Vagina (tissue), 2 donors: ENCODE measurements around the gene ACADSB. TPM values are rescaled to one million over a fixed set of nuclear protein-coding genes. Genes with fewer than 3 reads are reported as not detected.
A peak's percentile ranks its signal among the peaks of the same experiment; 100 is the strongest.

ENCODE experiments used
- DNase-seq, 2 donors: peaks; one replicate each; pipeline ENCODE4 v3.0.0-alpha.2; 2017; ENCODE audit errors: extremely low spot score in 2 of 2
- H3K27ac ChIP-seq: fragments of 200-600 bp; sonication (generic); one replicate; pipeline ENCODE4 v1.5.1; 2019
- H3K27me3 ChIP-seq: fragments of 200-600 bp; sonication (generic); one replicate; pipeline ENCODE4 v1.5.1; 2019
- H3K36me3 ChIP-seq, 2 donors: fragments of 200-600 bp; sonication (generic); one replicate each; pipeline ENCODE4 v1.5.1; 2017 to 2019
- H3K4me1 ChIP-seq: fragments of 200-600 bp; sonication (generic); one replicate; pipeline ENCODE4 v1.5.1; 2019
- H3K4me3 ChIP-seq, 2 donors: fragments of 200-600 bp; sonication (generic); 1 replicate in 1 of 2; 2 replicates in 1 of 2; pipeline ENCODE4 v1.5.1; 2016 to 2019
- H3K9me3 ChIP-seq: fragments of 200-600 bp; sonication (generic); one replicate; pipeline ENCODE4 v1.5.1; 2019
- POLR2A ChIP-seq, 2 donors: fragments of 450-650 bp; IDR thresholded peaks; one replicate each; pipeline ENCODE4 v1.6.1; 2017; ENCODE audit warnings: antibody characterized with exemption in 2 of 2, mild to moderate bottlenecking in 2 of 2, moderate library complexity in 2 of 2
- POLR2AphosphoS5 ChIP-seq, 2 donors: sonication (generic); formaldehyde crosslinking; IDR thresholded peaks; one replicate each; pipeline ENCODE4 v1.9.0; 2017; ENCODE audit warnings: antibody characterized with exemption in 2 of 2, mild to moderate bottlenecking in 2 of 2, low read depth in 1 of 2; ENCODE audit not compliant: insufficient read depth in 1 of 2
- intact Hi-C: fragments of 100-400 bp; cut with DNase I; formaldehyde crosslinking; loops from one replicate; pipeline ENCODE4 v1.15.1; 2023
- total RNA-seq: library from RNA; depleted of rRNA; stranded (reverse); fragments of >200 nt; gene quantifications from one replicate; pipeline ENCODE4 v1.2.3, GENCODE V29; 2016
- TF ChIP-seq, protein P1 (sequence below), 3 experiments: fragments of 450-650 bp in 2 of 3; fragments of 200-600 bp in 1 of 3; sonication (generic) in 1 of 3; IDR thresholded peaks; one replicate each; pipeline ENCODE4 v1.5.1; 2017 to 2019; ENCODE audit warnings: antibody characterized with exemption in 3 of 3, mild to moderate bottlenecking in 2 of 3, moderate library complexity in 2 of 3

The ACADSB gene
- total RNA-seq, 1 donor from 2014 or later = 10.3 TPM

DNA sequence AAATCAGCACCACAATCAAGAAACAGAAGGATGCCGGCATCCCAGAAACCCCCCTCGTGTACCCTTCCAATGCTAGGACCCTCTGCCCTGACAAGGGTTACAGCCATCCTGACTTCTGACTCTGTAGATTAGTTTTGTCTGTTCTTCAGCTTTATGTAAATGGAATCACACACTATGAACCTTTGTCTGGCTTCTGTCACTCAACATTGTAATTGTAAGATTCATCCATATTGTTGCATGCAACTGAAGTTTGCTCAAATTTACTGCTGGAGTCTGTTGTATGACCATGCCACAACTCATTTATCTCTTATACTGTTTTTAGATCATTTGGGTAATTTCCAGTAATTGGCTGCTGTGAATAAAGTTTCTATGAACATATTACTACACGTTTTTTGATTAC, 8.7 kb upstream of the ACADSB start:
- Histone ChIP-seq H3K9me3 (no peaks in the 10 kb centered on the region), H3K27ac (no peak overlapping the region), H3K4me1 (peaks cover 23% of the 10 kb centered on the region), H3K36me3 (peaks cover 0 to 22% of the 10 kb centered on the region in 2 donors), H3K4me3 (no peak overlapping the region), H3K27me3 (no peaks in the 10 kb centered on the region)
- intact Hi-C loops = no loop called here
- TF ChIP-seq POLR2AphosphoS5 (IDR thresholded peaks at IDR 0.05; ENCODE audit: insufficient read depth in 1 of 2, low read depth in 1 of 2) (no peak), POLR2A (IDR thresholded peaks at IDR 0.05) (no peak)
- TF ChIP-seq, protein P1, sequence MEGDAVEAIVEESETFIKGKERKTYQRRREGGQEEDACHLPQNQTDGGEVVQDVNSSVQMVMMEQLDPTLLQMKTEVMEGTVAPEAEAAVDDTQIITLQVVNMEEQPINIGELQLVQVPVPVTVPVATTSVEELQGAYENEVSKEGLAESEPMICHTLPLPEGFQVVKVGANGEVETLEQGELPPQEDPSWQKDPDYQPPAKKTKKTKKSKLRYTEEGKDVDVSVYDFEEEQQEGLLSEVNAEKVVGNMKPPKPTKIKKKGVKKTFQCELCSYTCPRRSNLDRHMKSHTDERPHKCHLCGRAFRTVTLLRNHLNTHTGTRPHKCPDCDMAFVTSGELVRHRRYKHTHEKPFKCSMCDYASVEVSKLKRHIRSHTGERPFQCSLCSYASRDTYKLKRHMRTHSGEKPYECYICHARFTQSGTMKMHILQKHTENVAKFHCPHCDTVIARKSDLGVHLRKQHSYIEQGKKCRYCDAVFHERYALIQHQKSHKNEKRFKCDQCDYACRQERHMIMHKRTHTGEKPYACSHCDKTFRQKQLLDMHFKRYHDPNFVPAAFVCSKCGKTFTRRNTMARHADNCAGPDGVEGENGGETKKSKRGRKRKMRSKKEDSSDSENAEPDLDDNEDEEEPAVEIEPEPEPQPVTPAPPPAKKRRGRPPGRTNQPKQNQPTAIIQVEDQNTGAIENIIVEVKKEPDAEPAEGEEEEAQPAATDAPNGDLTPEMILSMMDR (IDR thresholded peaks at IDR 0.05) = no peak
- DNase-seq = no peak

DNA sequence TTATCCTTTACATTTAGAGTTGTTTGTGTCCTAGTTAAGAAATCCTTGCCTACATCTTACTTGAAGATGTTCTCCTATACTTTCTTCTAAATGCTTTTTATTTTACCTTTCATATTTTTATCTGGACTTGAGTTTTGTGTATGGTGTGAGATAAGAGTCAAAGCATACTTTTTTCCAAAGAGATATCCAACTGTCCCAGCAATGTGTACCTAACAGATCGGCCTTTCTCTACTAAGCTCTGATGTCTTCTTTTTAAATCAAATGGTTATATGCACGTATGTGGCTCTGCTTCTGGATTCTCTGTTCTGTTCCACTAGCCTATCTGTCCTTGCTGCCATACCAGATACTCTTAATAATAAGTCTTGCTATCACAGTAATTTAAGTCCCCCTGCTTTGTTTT, 7.4 kb upstream of the ACADSB start:
- Histone ChIP-seq H3K9me3 (no peaks in the 10 kb centered on the region), H3K4me1 (peaks cover 33% of the 10 kb centered on the region), H3K36me3 (peaks cover 0 to 12% of the 10 kb centered on the region in 2 donors), H3K27ac (no peak overlapping the region), H3K4me3 (no peak overlapping the region), H3K27me3 (no peaks in the 10 kb centered on the region)
- intact Hi-C loops = no loop called here
- TF ChIP-seq POLR2A (IDR thresholded peaks at IDR 0.05) = no peak
- TF ChIP-seq, protein P1 (IDR thresholded peaks at IDR 0.05) = no peak
- TF ChIP-seq POLR2AphosphoS5 (IDR thresholded peaks at IDR 0.05; ENCODE audit: insufficient read depth in 1 of 2, low read depth in 1 of 2) = no peak
- no peak for DNase-seq

DNA sequence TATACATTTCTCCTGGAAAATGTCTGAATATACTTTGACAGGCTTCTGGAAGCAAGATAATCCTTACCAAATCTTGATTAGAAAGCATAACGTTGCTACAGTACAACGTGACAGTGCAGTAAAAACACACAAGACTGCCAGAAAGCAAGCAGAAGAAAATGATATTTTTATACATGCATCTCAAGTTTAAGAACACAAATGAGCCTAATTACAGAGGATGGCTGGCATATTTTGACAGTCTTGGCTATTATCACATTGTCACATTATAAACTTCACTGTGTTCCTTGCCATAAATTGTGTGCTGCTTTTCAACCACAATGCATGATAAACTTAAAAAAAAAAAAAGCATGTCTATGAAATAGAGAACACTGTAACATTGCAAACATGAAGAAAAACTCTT, 4.5 kb upstream of the ACADSB start:
- no peak for DNase-seq
- Histone ChIP-seq H3K27me3 (no peaks in the 10 kb centered on the region), H3K9me3 (no peaks in the 10 kb centered on the region), H3K27ac (no peak overlapping the region), H3K36me3 (no peaks in the 10 kb centered on the region), H3K4me1 (peaks cover 45% of the 10 kb centered on the region), H3K4me3 (no peak overlapping the region)
- intact Hi-C loops = no loop called here
- TF ChIP-seq, protein P1 (IDR thresholded peaks at IDR 0.05) = no peak
- no peak for TF ChIP-seq POLR2AphosphoS5 (IDR thresholded peaks at IDR 0.05; ENCODE audit: insufficient read depth in 1 of 2, low read depth in 1 of 2)
- no peak for TF ChIP-seq POLR2A (IDR thresholded peaks at IDR 0.05)

DNA sequence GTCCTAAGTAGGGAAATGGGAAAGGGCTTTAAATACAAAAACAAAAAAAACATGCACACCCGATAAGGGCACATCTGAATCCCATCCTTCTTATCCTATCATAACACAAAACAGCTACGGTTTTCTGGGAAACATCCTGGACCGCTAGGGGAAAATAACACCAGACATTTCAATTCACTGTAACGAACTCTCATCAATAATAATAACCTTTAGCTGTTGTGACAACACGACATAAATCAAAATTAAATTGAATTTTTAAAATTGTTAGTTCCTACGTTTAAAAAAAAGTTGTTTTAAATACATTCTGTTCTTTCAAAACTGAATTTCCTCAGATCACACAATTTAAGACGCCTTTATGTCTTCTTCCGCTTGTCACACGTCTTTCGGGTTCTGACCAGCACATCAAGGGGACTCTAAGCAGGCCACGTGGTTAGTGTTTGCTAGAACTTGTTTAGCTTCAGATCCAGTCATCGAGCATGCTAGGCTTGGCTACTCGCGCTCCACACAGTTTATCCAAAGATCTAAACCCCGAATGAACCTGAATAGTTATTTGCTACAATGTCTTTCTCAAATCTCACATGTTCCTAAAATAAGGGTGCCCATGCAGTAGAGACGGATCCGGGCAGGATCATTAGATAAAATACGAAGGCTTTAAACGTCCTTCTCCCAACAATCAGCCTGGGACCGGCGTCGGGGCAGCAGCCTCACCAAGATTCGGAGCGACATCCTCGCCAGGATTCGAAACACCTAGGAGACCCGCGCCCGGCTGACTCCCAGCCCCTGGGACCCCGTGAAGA, 1.1 kb upstream of the ACADSB start:
- H3K27ac ChIP-seq = peak overlapping the region; percentile 95
- peaks cover 52% of the 10 kb centered on the region for H3K4me1 ChIP-seq
- H3K36me3 ChIP-seq = no peaks in the 10 kb centered on the region
- no peak for DNase-seq
- no peaks in the 10 kb centered on the region for H3K9me3 ChIP-seq
- intact Hi-C loops = no loop called here
- TF ChIP-seq, protein P1 (IDR thresholded peaks at IDR 0.05) = no peak
- TF ChIP-seq POLR2AphosphoS5 (IDR thresholded peaks at IDR 0.05; ENCODE audit: insufficient read depth in 1 of 2, low read depth in 1 of 2) (peak in 1 of 2 donors; percentile 55), POLR2A (IDR thresholded peaks at IDR 0.05) (no peak)
- H3K4me3 ChIP-seq = peak overlapping the region; percentile 92 to 98
- no peaks in the 10 kb centered on the region for H3K27me3 ChIP-seq
